HG03565 (cell line): ENCODE data around the gene TUBA3E.
"Not testable (repeated sequence)": the region's sequence is repeated elsewhere in the genome, so short reads cannot be mapped to it uniquely, and the experiment has no call there.

Experiments
- ATAC-seq: cut with Tn5 transposase; IDR thresholded peaks from one replicate; pipeline ENCODE4 v1.9.1; 2021; ENCODE audit warnings: mild to moderate bottlenecking, moderate library complexity; ENCODE audit not compliant: unreplicated experiment

The TUBA3E gene

DNA sequence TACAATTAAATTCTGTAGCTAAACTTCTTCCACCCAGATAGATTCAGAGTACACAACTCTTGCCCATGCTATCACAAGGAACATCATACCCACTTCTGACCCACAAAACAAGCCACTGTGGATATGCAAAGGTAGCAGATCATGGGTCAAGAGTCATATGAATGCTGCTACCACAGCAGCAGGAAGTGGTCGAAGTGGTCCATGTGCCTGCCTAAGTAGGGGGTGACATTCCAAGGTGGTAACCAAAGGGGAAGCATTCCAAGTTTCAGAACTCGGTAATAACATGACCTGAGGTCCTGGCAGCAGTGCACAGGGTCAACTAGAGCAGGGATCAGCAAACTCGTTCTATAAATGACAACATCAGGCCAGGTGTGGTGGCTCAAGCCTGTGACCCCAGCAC, 5.8 kb downstream of the TUBA3E start:
- ATAC-seq: not testable (repeated sequence)

DNA sequence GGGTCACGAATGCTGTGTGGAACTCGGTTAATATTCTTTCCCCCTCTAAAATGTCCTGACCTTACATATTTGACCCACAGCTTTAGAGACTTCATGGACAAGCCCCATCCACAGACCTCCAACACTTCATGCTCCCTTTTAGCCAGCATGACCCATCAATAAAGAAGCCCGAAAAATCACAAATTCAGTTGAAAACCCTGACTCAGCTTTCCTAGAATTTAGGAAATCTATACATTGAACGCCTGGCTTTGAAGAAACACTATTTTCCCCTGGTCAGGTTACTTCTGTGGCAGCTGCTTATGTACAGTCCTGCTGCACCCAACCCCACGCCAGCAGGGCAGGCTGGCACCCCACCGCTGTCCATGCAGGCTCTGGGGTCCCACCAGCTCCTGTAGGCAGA, 6.9 kb downstream of the TUBA3E start:
- ATAC-seq: not testable (repeated sequence)

GRCh38 chr2:130190237-130190636, 8.0 kb downstream of the TUBA3E start:
- ATAC-seq: no peak

- ATAC-seq: not testable (repeated sequence)
Measured at GRCh38 chr2:130188958-130189357, 9.3 kb downstream of the TUBA3E start.

DNA sequence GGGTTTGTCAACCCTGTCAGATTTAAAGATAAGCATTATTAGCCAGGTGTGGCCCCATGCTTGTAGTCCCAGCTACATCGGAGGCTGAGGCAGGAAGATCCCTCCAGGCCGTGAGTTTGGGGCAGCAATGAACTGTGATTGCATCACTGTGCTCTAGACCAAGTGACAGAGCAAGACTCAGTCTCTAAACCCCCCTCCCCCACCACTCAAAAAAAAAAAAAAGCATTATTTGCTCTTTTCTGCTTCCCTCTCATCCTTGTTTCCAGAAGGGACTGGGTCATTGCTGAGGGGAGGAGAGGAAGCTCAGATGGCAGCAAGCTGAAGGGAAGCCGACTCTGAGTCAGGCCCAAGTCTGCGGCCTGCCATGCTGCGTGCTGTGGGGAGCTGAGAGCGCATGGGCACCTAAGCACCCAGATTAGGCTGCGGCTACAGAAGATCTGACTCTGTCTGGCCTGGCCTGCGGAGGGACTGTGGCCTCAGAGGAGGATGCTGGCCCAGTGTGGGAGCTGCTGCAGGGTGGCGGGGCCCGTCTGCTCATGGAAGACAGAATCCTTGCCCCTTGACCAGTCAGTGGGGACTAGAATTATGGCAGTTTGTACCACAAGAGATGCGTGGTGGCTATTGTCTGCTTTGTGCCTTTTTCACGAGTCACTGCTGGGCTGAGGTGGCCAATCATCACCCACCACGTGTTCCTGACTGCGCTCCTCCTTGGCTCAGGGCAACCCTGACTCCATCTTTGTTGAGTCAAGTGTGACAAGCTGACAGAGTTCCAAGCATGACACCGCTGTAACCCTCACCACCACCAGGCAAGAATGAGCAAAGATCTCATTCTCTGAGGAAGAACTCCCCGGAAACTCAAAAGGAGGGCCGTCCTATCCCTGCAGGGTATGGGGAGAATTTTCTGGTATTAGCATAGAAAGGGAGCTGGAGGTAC, 10.1 kb downstream of the TUBA3E start:
- ATAC-seq: not testable (repeated sequence)

GRCh38 chr2:130187268-130187667, 11.0 kb downstream of the TUBA3E start:
- ATAC-seq: no peak

DNA sequence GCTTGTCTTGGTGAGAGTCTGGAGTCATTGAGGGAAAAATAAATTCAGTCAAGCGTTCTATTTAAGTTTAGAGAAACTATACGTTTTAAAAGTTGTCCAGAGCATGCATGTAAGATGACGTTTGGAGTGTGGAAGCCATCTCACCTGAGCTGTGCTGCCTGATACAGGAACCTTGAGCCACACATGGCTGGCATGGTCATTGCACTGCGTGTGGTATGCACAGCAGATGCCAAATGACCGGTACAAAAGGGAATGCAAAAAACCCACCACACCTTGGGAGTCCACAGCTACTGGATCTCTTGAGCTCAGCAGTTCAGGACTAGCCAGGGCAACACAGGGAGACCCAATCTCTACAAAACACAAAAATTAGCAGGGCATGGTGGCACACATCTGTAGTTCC, 11.8 kb downstream of the TUBA3E start:
- no peak for ATAC-seq

DNA sequence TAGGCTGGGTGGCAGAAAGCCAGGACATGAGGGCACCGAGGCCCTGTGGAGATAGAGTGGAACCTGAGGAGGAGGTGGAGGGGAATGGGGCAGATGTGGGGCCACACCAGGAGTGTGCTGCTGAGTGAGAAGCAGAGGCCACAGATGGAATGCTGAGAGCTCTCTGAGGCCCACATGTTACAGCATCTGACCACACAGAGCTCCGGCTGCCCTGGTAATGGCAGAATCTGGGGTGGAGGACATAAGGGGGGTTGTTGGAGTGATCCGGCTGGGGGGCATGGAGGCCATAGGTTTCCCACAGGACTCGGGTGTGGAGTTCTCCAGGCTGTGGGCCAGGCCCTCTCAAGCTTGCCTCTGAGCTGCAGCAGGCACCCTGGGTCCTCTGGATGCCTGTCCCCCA, 12.3 kb downstream of the TUBA3E start:
- no peak for ATAC-seq

DNA sequence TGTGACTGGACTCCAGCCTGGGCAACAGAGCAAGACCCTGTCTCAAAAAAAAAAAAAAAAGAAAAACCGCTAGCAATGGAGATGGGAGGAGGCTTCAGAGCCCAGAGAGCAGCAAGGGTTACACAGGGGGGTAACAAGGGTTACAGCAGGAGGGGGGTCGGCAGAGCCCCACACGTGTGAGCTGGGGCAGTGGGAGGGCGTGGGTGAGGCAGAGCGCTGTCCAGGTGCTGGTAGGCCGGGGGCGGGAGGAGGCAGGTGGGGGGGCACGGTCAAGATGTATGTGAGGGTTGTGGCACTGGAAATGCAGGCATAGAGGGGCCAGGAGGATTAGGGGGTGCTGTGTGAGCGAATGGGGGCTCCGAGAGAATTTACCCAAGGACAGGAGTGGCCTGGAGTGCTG, 12.8 kb downstream of the TUBA3E start:
- ATAC-seq: no peak

DNA sequence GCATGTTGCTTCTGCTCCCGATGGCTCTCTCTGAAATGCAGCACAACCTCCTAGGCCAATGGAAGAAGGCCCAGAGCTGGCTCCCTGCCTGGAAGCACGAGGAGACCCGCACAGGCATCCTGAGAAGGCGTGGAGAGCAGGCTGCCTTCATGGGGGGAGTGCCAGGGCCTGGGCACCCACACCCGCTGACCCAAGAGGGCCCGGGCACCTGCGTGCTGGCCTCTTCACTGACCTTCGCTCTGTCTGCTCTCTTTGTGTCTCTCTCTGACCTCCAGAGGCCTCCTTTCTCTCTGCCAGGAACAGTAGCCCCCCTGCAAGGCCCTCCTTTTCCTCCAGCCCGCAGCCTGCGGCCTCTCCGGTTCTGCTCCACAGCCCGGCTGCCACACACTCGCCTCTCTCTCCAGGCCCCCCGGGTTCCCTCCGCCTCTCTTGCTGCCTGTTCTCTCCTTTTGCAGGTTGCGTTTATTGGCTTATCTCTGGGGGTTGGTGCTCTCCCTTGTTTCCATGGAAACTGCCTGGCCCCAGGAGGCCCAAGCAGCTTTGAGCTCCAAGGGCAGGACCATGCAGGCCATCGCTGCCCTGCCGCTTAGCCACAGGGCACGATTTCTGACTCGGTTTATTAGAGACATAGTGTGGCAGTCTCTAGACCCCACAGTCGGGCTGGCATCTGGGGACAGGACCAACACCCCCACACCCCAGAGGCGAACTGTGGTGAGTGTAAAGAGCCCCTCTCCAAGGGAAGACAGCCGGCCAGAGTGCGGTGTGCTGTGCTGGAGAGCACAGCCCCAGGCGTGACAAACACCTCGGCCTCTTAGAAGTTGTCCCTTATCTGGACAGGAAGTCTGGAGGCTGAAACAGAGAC, 14.5 kb downstream of the TUBA3E start:
- ATAC-seq: no peak

DNA sequence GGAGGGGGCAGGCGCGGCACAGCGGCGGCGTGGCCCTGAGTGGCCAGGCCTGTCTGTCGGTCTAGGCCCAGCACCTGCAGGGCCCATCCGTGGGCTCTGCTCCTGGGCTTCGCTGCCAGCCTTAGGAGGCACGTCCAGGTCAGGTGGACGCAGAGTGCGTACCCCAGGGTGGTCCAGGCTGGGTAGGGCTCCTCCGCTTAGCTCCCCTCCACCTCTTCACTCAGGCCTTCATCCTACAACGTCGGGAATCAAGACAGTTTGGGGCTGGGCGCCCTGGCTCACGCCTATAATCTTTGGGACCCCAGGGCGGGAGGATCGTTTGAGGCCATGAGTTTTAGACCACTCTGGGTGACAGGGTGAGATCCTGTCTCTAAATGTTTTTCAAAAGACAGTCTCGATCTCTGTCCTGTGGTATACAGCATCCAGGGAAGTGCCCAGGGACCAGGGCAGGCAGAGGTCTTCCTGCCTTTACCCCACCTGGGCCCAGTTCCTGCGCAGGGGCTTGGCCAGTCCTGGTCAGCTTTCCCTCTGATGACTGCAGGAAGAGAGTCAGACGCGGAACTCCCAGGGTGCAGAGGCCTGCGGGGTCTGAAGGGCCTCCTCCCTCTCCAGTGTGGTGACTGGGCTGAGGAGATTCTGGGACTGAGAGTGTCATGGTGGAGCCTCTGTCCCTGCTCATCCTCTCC, 15.3 kb downstream of the TUBA3E start:
- ATAC-seq: not testable (repeated sequence)

DNA sequence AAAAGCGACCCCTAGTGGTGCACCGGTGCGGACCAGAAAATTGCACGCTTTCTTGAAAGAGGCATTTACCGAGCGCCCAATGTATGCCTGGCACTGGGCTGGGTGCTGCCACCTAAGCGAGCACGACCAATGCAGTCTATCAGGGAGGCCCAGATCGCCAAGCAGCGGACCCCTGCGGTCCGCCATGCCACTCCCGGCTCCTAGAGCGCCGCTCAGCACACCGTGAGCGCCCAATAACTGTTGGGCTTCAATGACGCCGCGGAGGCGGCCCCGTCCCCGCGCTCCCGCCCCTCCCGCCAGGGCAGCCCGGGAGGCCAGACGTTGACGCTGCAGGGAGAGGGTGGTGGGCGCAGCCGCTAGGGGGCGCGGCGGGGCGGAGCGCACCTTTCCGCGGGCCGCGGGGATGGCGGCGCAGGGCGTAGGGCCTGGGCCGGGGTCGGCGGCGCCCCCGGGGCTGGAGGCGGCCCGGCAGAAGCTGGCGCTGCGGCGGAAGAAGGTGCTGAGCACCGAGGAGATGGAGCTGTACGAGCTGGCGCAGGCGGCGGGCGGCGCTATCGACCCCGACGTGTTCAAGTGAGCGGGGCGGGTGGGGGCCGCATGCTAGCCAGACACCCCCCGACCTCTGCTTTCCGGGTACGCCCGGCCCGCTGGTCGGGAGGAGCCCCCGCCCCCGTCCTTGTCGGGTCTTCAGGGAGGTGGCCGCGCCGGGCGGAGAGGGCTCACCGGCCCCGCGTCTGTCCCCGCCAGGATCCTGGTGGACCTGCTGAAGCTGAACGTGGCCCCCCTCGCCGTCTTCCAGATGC, 16.2 kb downstream of the TUBA3E start, which contains the start of gene MZT2B:
TSS of gene MZT2B (plus strand) at position 383 of the 803 bp plus-strand sequence. CDS start at position 404, 21 bp downstream.
- peak; percentile 72 for ATAC-seq

GRCh38 chr2:130181325-130181879, 16.8 kb downstream of the TUBA3E start, which contains the start of gene SMPD4:
Gene SMPD4, minus strand, starts transcription at chr2:130181602. Its CDS starts 5,010 bp downstream, at chr2:130176592.
- ATAC-seq: peak; percentile 61

- not testable (repeated sequence) for ATAC-seq
Measured at GRCh38 chr2:130180404-130181324, 17.6 kb downstream of the TUBA3E start.

DNA sequence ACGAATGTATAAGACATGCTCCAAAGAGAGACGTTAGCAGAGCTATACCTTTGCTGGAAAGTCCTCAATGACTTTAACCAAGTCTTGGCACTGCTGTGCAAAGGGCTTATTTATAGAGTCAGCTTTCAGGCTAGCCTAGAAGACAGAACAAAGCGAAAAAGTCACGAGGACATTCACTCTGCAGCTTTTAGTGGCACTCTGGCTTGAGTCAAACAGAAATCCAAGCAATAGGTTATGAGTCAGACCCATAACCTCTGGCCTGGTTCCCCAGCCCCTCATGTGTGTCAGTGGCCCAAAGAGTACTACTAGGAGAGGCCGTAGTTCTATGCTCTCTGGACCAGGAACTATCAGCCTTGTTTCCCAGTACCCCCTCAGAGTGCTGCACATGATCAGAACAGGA, 23.4 kb downstream of the TUBA3E start:
- ATAC-seq: peak; percentile 87

DNA sequence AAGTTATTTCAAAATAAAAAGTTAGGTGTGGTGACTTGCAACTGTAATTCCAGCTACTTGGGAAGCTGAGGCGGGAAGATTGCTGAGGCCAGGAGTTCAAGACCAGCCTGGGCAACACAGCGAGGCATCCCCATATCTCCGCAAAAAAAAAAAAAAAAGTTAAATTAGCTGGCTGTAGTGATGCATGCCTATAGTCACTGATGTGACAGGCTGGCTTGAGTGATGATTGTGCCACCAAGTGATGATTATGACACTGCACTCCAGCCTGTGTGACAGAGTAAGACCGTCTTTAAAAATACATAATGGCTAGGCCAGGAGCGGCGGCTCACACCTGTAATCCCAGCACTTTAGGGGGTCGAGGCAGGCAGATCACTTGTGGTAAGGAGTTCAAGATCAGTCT, 28.3 kb downstream of the TUBA3E start:
- no peak for ATAC-seq

GRCh38 chr2:130169163-130169562, 29.1 kb downstream of the TUBA3E start:
- ATAC-seq: not testable (repeated sequence)

- not testable (repeated sequence) for ATAC-seq
Measured at GRCh38 chr2:130166611-130167010, 31.6 kb downstream of the TUBA3E start.
